Measurements from ENCODE around the gene ALX4. TPM values are rescaled to one million over a fixed set of nuclear protein-coding genes. Genes with fewer than 3 reads are reported as not detected.

ALX4 gene
- total RNA-seq, 2 donors from 2014 or later = 0.17 to 0.36 TPM

DNA sequence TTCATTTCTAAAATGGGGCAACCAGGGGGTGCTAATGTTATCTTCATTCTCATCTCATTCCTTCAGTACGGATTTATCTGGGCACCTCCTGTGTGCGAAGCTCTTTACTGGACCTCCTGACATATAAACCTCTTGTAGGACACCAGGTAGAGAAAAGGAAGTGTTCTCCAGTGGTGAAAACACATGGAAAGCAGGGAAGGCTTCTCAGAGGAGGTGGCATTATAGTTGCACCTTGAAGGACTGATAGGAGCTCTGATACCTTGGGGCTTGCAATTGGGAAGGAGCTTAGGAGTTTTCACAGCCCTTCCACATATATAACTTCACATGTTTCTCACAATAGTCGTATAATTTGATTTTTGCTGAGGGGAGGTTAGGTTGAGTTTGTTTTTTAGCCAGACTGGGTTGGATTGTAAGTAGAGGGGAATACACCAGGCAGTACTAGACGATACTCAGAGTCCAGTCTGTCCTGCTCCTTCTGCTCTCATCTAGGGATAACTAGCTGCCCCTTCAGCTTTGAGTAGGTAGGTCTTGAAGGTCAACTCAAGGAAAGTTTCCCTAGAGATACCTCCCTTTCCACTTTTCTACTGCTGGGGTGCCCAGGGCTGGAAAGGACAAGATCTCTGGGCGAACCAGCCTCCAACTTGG, 34.0 kb upstream of the ALX4 start:
- no peak overlapping the region for H3K4me3 ChIP-seq
- H3K27ac ChIP-seq = no peak overlapping the region
- H3K36me3 ChIP-seq = no peaks in the 10 kb centered on the region
- H3K27me3 ChIP-seq (replicated peaks; ENCODE audit: insufficient read depth) = peaks cover 4% of the 10 kb centered on the region
- no peak for DNase-seq (ENCODE audit: low spot score)
- 80% methylated on average over 5 of the region's 5 CpGs for WGBS
- H3K4me1 ChIP-seq (replicated peaks) = no peaks in the 10 kb centered on the region
- TF ChIP-seq POLR2AphosphoS5 (IDR thresholded peaks at IDR 0.05) = no peak
- TF ChIP-seq POLR2A (IDR thresholded peaks at IDR 0.05) = no peak
- TF ChIP-seq, protein P1, sequence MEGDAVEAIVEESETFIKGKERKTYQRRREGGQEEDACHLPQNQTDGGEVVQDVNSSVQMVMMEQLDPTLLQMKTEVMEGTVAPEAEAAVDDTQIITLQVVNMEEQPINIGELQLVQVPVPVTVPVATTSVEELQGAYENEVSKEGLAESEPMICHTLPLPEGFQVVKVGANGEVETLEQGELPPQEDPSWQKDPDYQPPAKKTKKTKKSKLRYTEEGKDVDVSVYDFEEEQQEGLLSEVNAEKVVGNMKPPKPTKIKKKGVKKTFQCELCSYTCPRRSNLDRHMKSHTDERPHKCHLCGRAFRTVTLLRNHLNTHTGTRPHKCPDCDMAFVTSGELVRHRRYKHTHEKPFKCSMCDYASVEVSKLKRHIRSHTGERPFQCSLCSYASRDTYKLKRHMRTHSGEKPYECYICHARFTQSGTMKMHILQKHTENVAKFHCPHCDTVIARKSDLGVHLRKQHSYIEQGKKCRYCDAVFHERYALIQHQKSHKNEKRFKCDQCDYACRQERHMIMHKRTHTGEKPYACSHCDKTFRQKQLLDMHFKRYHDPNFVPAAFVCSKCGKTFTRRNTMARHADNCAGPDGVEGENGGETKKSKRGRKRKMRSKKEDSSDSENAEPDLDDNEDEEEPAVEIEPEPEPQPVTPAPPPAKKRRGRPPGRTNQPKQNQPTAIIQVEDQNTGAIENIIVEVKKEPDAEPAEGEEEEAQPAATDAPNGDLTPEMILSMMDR (IDR thresholded peaks at IDR 0.05) = no peak
- no peaks in the 10 kb centered on the region for H3K9me3 ChIP-seq
- intact Hi-C loops (cut with DNase I) = no loop called here

DNA sequence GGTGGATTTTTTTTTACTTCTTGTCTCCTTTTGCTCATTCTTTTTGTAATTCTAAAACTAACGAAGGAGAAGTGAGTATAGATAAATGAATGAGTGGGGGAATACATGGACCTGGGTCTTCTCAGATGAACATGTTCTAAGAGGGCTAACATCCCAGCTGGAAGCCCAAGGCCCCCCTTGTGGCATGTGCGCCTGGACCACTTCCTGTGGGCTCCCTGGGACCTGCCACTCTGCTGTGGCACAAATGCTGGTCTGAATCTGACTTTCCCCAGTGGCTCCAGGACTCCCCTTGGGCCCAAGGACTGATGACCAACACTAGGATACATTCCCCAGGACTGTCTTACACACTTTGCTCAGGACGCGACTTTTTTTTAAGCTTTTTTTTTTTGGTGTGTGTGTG, 32.7 kb upstream of the ALX4 start:
- Histone ChIP-seq H3K27me3 (replicated peaks; ENCODE audit: insufficient read depth) (peaks cover 4% of the 10 kb centered on the region), H3K9me3 (no peaks in the 10 kb centered on the region)
- WGBS = 85% methylated on average over 4 of the region's 4 CpGs

DNA sequence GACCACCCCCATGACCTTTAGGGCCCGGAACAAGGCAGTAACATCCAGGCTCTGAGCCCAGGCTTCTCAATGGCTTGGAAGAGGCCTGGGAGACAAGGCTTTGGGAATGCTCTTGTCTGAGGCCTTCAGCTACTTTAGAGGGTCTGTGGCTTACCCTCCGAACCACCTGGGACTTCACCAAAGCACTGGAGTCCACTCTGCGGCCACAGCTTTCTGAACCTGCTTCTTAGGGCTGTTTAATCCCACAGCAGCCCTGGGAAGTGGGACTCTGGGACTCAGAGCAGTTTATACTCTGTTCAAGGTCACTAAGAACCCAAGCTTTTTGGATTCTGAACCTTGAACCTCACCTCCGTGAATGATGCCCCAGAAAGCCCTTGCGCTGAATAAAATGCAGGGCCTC, 30.7 kb upstream of the ALX4 start:
- H3K27ac ChIP-seq = no peak overlapping the region
- H3K9me3 ChIP-seq = no peaks in the 10 kb centered on the region
- peaks cover 4% of the 10 kb centered on the region for H3K27me3 ChIP-seq (replicated peaks; ENCODE audit: insufficient read depth)
- no peaks in the 10 kb centered on the region for H3K36me3 ChIP-seq
- TF ChIP-seq, protein P1 (IDR thresholded peaks at IDR 0.05) = no peak
- TF ChIP-seq POLR2AphosphoS5 (IDR thresholded peaks at IDR 0.05) (no peak), POLR2A (IDR thresholded peaks at IDR 0.05) (no peak)
- no peaks in the 10 kb centered on the region for H3K4me1 ChIP-seq (replicated peaks)
- intact Hi-C loops (cut with DNase I) = no loop called here
- H3K4me3 ChIP-seq = no peak overlapping the region
- no peak for DNase-seq (ENCODE audit: low spot score)
- WGBS = 96% methylated on average over 5 of the region's 5 CpGs

More for the DNA sequence above, 32.7 kb upstream of the ALX4 start:
- no peak for DNase-seq (ENCODE audit: low spot score)
- Histone ChIP-seq H3K4me3 (no peak overlapping the region), H3K36me3 (no peaks in the 10 kb centered on the region), H3K27ac (no peak overlapping the region), H3K4me1 (replicated peaks) (no peaks in the 10 kb centered on the region)
- no peak for TF ChIP-seq POLR2AphosphoS5 (IDR thresholded peaks at IDR 0.05)
- intact Hi-C loops (cut with DNase I) = no loop called here

DNA sequence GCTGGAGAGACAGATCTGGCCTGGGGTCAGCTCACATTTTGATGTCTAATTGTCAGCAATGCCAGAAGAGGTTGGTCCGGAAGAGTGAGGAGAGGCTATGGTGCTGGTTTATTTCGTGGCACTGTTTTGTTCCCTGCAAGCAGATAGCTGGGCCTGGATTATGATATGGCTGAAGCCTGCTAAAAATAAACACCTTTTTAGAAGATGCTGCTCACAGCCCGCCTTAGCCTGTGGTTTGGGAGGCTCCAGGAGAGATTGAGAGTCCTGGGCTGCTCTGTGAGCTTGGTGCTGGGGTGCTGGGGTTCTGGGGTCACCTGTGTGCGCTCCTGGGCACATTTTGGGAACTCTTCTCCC, 29.6 kb upstream of the ALX4 start:
- 93% methylated on average over 4 of the region's 4 CpGs for WGBS
- Histone ChIP-seq H3K4me3 (no peak overlapping the region), H3K4me1 (replicated peaks) (no peaks in the 10 kb centered on the region), H3K36me3 (no peaks in the 10 kb centered on the region), H3K9me3 (no peaks in the 10 kb centered on the region), H3K27ac (no peak overlapping the region), H3K27me3 (replicated peaks; ENCODE audit: insufficient read depth) (peaks cover 4% of the 10 kb centered on the region)
- no peak for DNase-seq (ENCODE audit: low spot score)
- TF ChIP-seq POLR2AphosphoS5 (IDR thresholded peaks at IDR 0.05) (no peak), POLR2A (IDR thresholded peaks at IDR 0.05) (no peak)
- TF ChIP-seq, protein P1 (IDR thresholded peaks at IDR 0.05) = no peak
- intact Hi-C loops (cut with DNase I) = no loop called here

DNA sequence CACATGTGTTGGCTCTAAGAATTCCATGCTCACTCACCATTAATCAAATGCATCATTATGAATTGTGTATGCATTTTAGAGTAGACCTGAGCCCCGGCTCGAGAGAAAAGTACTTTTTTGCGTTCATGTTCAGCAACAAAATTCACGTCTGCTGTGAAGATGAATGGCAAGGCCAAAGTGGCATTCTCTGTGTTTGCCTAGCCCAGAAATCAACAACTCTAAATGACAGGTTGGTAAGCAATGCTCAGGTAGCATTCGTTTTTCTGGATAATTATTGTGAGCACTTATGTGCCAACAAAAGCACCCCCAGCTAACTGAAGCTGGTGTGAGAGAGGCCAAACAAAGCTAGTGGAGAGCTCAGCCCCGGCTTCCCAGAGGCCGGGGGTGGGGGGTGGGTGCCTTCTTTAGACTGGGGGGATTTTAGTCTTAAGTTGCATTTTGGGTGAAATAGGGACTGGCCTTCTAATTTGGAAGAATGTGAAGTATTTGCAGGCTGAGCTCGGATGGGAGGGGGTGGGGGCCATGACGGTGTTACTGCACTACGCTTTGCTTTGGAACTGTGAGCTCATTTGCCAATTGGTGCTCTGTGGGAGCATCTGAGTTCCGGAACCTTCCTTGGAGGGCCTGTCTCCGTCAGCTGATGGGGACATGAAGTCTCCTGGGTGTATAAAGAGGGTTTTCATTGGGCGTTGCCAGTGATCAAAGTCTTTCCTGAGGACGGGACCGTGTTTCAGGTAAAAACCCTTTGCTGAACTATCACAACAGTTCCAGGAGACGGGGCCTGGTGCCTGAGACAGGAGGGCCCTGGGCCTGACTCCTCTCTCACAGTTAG, 29.0 kb upstream of the ALX4 start:
- H3K4me1 ChIP-seq (replicated peaks) = no peaks in the 10 kb centered on the region
- peaks cover 4% of the 10 kb centered on the region for H3K27me3 ChIP-seq (replicated peaks; ENCODE audit: insufficient read depth)
- DNase-seq (ENCODE audit: low spot score) = no peak
- no peaks in the 10 kb centered on the region for H3K9me3 ChIP-seq
- intact Hi-C loops (cut with DNase I) = no loop called here
- no peak overlapping the region for H3K27ac ChIP-seq
- no peak overlapping the region for H3K4me3 ChIP-seq
- H3K36me3 ChIP-seq = no peaks in the 10 kb centered on the region
- TF ChIP-seq, protein P1 (IDR thresholded peaks at IDR 0.05) = no peak
- no peak for TF ChIP-seq POLR2AphosphoS5 (IDR thresholded peaks at IDR 0.05)
- no peak for TF ChIP-seq POLR2A (IDR thresholded peaks at IDR 0.05)
- WGBS = 68% methylated on average over 16 of the region's 16 CpGs
